Measurements from ENCODE around the gene SLC9A7.

Gene SLC9A7

GRCh38 chrX:46617906-46618305 is 141.0 kb downstream of the SLC9A7 start:
- TF ChIP-seq CTCF (conservative IDR thresholded peaks at IDR 0.05; ENCODE audit: low read depth, low read length): no peak
- no peak overlapping the region for H3K4me3 ChIP-seq (ENCODE audit: low read length)
- DNase-seq (ENCODE audit: low read depth): no peak

- no peak for TF ChIP-seq CTCF (conservative IDR thresholded peaks at IDR 0.05; ENCODE audit: low read depth, low read length)
- no peak overlapping the region for H3K4me3 ChIP-seq (ENCODE audit: low read length)
- DNase-seq (ENCODE audit: low read depth): no peak
Measured at GRCh38 chrX:46611658-46612362, 147.1 kb downstream of the SLC9A7 start.

- TF ChIP-seq CTCF (conservative IDR thresholded peaks at IDR 0.05; ENCODE audit: low read depth, low read length): no peak
- no peak overlapping the region for H3K4me3 ChIP-seq (ENCODE audit: low read length)
Measured at GRCh38 chrX:46610070-46610658, 148.8 kb downstream of the SLC9A7 start.

GRCh38 chrX:46607916-46608315 is 151.0 kb downstream of the SLC9A7 start:
- no peak overlapping the region for H3K4me3 ChIP-seq (ENCODE audit: low read length)
- no peak for TF ChIP-seq CTCF (conservative IDR thresholded peaks at IDR 0.05; ENCODE audit: low read depth, low read length)
- DNase-seq (ENCODE audit: low read depth): no peak

More at GRCh38 chrX:46610070-46610658, 148.8 kb downstream of the SLC9A7 start:
- no peak for DNase-seq (ENCODE audit: low read depth)

GRCh38 chrX:46602468-46603102 is 156.3 kb downstream of the SLC9A7 start:
- no peak for TF ChIP-seq CTCF (conservative IDR thresholded peaks at IDR 0.05; ENCODE audit: low read depth, low read length)
- H3K4me3 ChIP-seq (ENCODE audit: low read length): no peak overlapping the region
- no peak for DNase-seq (ENCODE audit: low read depth)

- no peak for DNase-seq (ENCODE audit: low read depth)
- no peak for TF ChIP-seq CTCF (conservative IDR thresholded peaks at IDR 0.05; ENCODE audit: low read depth, low read length)
- no peak overlapping the region for H3K4me3 ChIP-seq (ENCODE audit: low read length)
Measured at GRCh38 chrX:46601283-46601682, 157.6 kb downstream of the SLC9A7 start.
